ENCODE data around the gene OCLN.
A peak's percentile ranks its signal among the peaks of the same experiment; 100 is the strongest.
"Not testable (repeated sequence)": the region's sequence is repeated elsewhere in the genome, so short reads cannot be mapped to it uniquely, and the experiment has no call there.

Gene OCLN

GRCh38 chr5:69531406-69531801, 38.8 kb downstream of the OCLN start:
- DNase-seq (ENCODE audit: low spot score in 2 of 2) (no peak), ATAC-seq (no peak)
- Mint-ChIP-seq H3K27ac (no peak overlapping the region), H3K4me3 (no peak overlapping the region), H3K9me3 (no peaks in the 10 kb centered on the region), H3K4me1 (no peaks in the 10 kb centered on the region), H3K36me3 (no peaks in the 10 kb centered on the region)

- not testable (repeated sequence) for H3K27ac Mint-ChIP-seq; H3K9me3 Mint-ChIP-seq; ATAC-seq; H3K4me3 Mint-ChIP-seq; DNase-seq (ENCODE audit: low spot score in 2 of 2); H3K36me3 Mint-ChIP-seq; H3K4me1 Mint-ChIP-seq
Measured at GRCh38 chr5:69537911-69538310, 45.3 kb downstream of the OCLN start.

GRCh38 chr5:69538735-69539134, 46.1 kb downstream of the OCLN start:
- not testable (repeated sequence) for ATAC-seq; H3K4me3 Mint-ChIP-seq; H3K36me3 Mint-ChIP-seq; H3K27ac Mint-ChIP-seq; DNase-seq (ENCODE audit: low spot score in 2 of 2); H3K9me3 Mint-ChIP-seq; H3K4me1 Mint-ChIP-seq

- not testable (repeated sequence) for H3K9me3 Mint-ChIP-seq; H3K4me3 Mint-ChIP-seq; H3K36me3 Mint-ChIP-seq; H3K4me1 Mint-ChIP-seq; ATAC-seq; DNase-seq (ENCODE audit: low spot score in 2 of 2); H3K27ac Mint-ChIP-seq
Measured at GRCh38 chr5:69541347-69541746, 48.8 kb downstream of the OCLN start.

GRCh38 chr5:69542838-69543618, 50.4 kb downstream of the OCLN start:
- not testable (repeated sequence) for H3K4me3 Mint-ChIP-seq; DNase-seq (ENCODE audit: low spot score in 2 of 2); H3K9me3 Mint-ChIP-seq; H3K27ac Mint-ChIP-seq; ATAC-seq; H3K4me1 Mint-ChIP-seq; H3K36me3 Mint-ChIP-seq

GRCh38 chr5:69544602-69545001, 52.0 kb downstream of the OCLN start:
- not testable (repeated sequence) for H3K4me3 Mint-ChIP-seq; H3K36me3 Mint-ChIP-seq; ATAC-seq; H3K4me1 Mint-ChIP-seq; H3K27ac Mint-ChIP-seq; DNase-seq (ENCODE audit: low spot score in 2 of 2); H3K9me3 Mint-ChIP-seq

GRCh38 chr5:69559908-69560330, 67.3 kb downstream of the OCLN start, which contains the start of gene GTF2H2C:
Gene GTF2H2C, plus strand, starts transcription at chr5:69560191. Its CDS starts 4,942 bp downstream, at chr5:69565133.
- H3K36me3 Mint-ChIP-seq, H3K4me1 Mint-ChIP-seq, H3K9me3 Mint-ChIP-seq: not testable (repeated sequence)
- Mint-ChIP-seq H3K4me3 (peak within 1 kb of the TSS; percentile 84), H3K27ac (peak within 1 kb of the TSS; percentile 89)
- peak; percentile 50 to 81 for DNase-seq (ENCODE audit: low spot score in 2 of 2)
- ATAC-seq, result peak; percentile 100

GRCh38 chr5:69560587-69561431, 68.2 kb downstream of the OCLN start:
- peaks cover 12% of the 10 kb centered on the region for H3K36me3 Mint-ChIP-seq
- H3K4me1 Mint-ChIP-seq; DNase-seq (ENCODE audit: low spot score in 2 of 2); H3K9me3 Mint-ChIP-seq; ATAC-seq: not testable (repeated sequence)
- H3K4me3 Mint-ChIP-seq, result peak overlapping the region; percentile 84
- H3K27ac Mint-ChIP-seq, result peak overlapping the region; percentile 89

GRCh38 chr5:69566172-69566571, 73.6 kb downstream of the OCLN start:
- not testable (repeated sequence) for ATAC-seq; H3K9me3 Mint-ChIP-seq; DNase-seq (ENCODE audit: low spot score in 2 of 2)

GRCh38 chr5:69568072-69568471, 75.5 kb downstream of the OCLN start:
- not testable (repeated sequence) for DNase-seq (ENCODE audit: low spot score in 2 of 2); H3K4me1 Mint-ChIP-seq; H3K36me3 Mint-ChIP-seq; H3K9me3 Mint-ChIP-seq; H3K4me3 Mint-ChIP-seq; ATAC-seq; H3K27ac Mint-ChIP-seq

More at GRCh38 chr5:69566172-69566571, 73.6 kb downstream of the OCLN start:
- H3K4me1 Mint-ChIP-seq, H3K4me3 Mint-ChIP-seq, H3K36me3 Mint-ChIP-seq, H3K27ac Mint-ChIP-seq: not testable (repeated sequence)

GRCh38 chr5:69583356-69583755, 90.8 kb downstream of the OCLN start:
- not testable (repeated sequence) for H3K4me3 Mint-ChIP-seq; H3K27ac Mint-ChIP-seq; H3K9me3 Mint-ChIP-seq; DNase-seq (ENCODE audit: low spot score in 2 of 2); ATAC-seq; H3K4me1 Mint-ChIP-seq; H3K36me3 Mint-ChIP-seq

GRCh38 chr5:69596114-69596840, 103.7 kb downstream of the OCLN start:
- not testable (repeated sequence) for H3K9me3 Mint-ChIP-seq; H3K4me1 Mint-ChIP-seq; H3K27ac Mint-ChIP-seq; H3K4me3 Mint-ChIP-seq; H3K36me3 Mint-ChIP-seq; DNase-seq (ENCODE audit: low spot score in 2 of 2); ATAC-seq

GRCh38 chr5:69601947-69602346, 109.4 kb downstream of the OCLN start:
- not testable (repeated sequence) for H3K4me3 Mint-ChIP-seq; H3K36me3 Mint-ChIP-seq; DNase-seq (ENCODE audit: low spot score in 2 of 2); ATAC-seq; H3K27ac Mint-ChIP-seq; H3K9me3 Mint-ChIP-seq; H3K4me1 Mint-ChIP-seq

- H3K27ac Mint-ChIP-seq; H3K4me1 Mint-ChIP-seq; H3K36me3 Mint-ChIP-seq; H3K4me3 Mint-ChIP-seq; DNase-seq (ENCODE audit: low spot score in 2 of 2); ATAC-seq; H3K9me3 Mint-ChIP-seq: not testable (repeated sequence)
Measured at GRCh38 chr5:69606839-69607238, 114.2 kb downstream of the OCLN start.
